AG09319 (cell line): ENCODE results near the gene C1QTNF9B.
"Not testable (repeated sequence)": the region's sequence is repeated elsewhere in the genome, so short reads cannot be mapped to it uniquely, and the experiment has no call there.

Experiments
- DNase-seq: peaks from one replicate; pipeline ENCODE4 v3.0.0-alpha.2; 2010; ENCODE audit warnings: low read depth; ENCODE audit errors: extremely low read depth
- CTCF ChIP-seq: IDR thresholded peaks from 2 replicates; pipeline ENCODE4 v1.5.1; 2011; ENCODE audit warnings: low read depth, mild to moderate bottlenecking, inconsistent platforms, low read length, moderate library complexity

Gene C1QTNF9B

GRCh38 chr13:23897452-23897919 is at the start of gene C1QTNF9B:
Gene C1QTNF9B (minus strand): TSS chr13:23897502.
- DNase-seq, result not testable (repeated sequence)

- TF ChIP-seq CTCF, result no peak
- DNase-seq, result no peak
Observed at GRCh38 chr13:23946900-23947299, 49.6 kb upstream of the C1QTNF9B start.

- no peak for TF ChIP-seq CTCF
- DNase-seq, result no peak
Observed at GRCh38 chr13:23946067-23946466, 48.8 kb upstream of the C1QTNF9B start.

GRCh38 chr13:23945612-23946011 is 48.3 kb upstream of the C1QTNF9B start:
- DNase-seq, result no peak
- TF ChIP-seq CTCF, result no peak

GRCh38 chr13:23941211-23941610 is 43.9 kb upstream of the C1QTNF9B start:
- TF ChIP-seq CTCF, result no peak
- DNase-seq, result no peak

GRCh38 chr13:23939666-23940065 is 42.4 kb upstream of the C1QTNF9B start:
- DNase-seq, result not testable (repeated sequence)

GRCh38 chr13:23934520-23934919 is 37.2 kb upstream of the C1QTNF9B start:
- DNase-seq, result no peak
- no peak for TF ChIP-seq CTCF

GRCh38 chr13:23928985-23929384 is 31.7 kb upstream of the C1QTNF9B start:
- TF ChIP-seq CTCF, result no peak
- no peak for DNase-seq
